Liver (tissue), 3 donors: ENCODE data around the gene SUMF2.
A peak's percentile ranks its signal among the peaks of the same experiment; 100 is the strongest.

ENCODE experiments used
- CTCF ChIP-seq: fragments of 150-350 bp; IDR thresholded peaks from 2 replicates; pipeline ENCODE4 v1.5.1; 2017; ENCODE audit warnings: improper control_type of control experiment, low read depth, low read length; ENCODE audit not compliant: missing input control
- HNF4A ChIP-seq, 2 donors: conservative IDR thresholded peaks; 2 replicates each; pipeline ENCODE4 v1.6.1; 2016; ENCODE audit warnings: antibody characterized with exemption in 2 of 2, mild to moderate bottlenecking in 2 of 2
- JUND ChIP-seq, 2 donors: IDR thresholded peaks; 2 replicates each; pipeline ENCODE4 v1.6.1; 2016; ENCODE audit warnings: antibody characterized with exemption in 2 of 2
- MAX ChIP-seq: IDR thresholded peaks from 2 replicates; pipeline ENCODE4 v1.6.1; 2016; ENCODE audit warnings: antibody characterized with exemption
- REST ChIP-seq: IDR thresholded peaks from 2 replicates; pipeline ENCODE4 v1.6.1; 2016; ENCODE audit warnings: antibody characterized with exemption, mild to moderate bottlenecking
- TAF1 ChIP-seq: conservative IDR thresholded peaks from 2 replicates; pipeline ENCODE4 v1.6.1; 2016; ENCODE audit warnings: antibody characterized with exemption, mild to moderate bottlenecking
- donor health status: healthy.
- donor health status: healthy.

- TF ChIP-seq HNF4A (conservative IDR thresholded peaks at IDR 0.05): no peak
- TF ChIP-seq CTCF: no peak
- TF ChIP-seq TAF1: no peak
- no peak for TF ChIP-seq REST
- peak in 1 of 2 donors; percentile 31 for TF ChIP-seq JUND (IDR thresholded peaks at IDR 0.05)
- TF ChIP-seq MAX: no peak
These were observed 41.4 kb downstream of the SUMF2 start for GRCh38 chr7:56105508-56105907.
